GM18870 (cell line): ENCODE results near the gene DZANK1.
"Not testable (repeated sequence)": the region's sequence is repeated elsewhere in the genome, so short reads cannot be mapped to it uniquely, and the experiment has no call there.

ENCODE experiments used
- ATAC-seq: cut with Tn5 transposase; IDR thresholded peaks from one replicate; pipeline ENCODE4 v1.9.1; 2021; ENCODE audit warnings: moderate library complexity; ENCODE audit not compliant: unreplicated experiment

DZANK1 gene

GRCh38 chr20:18466894-18467730, at the start of gene DZANK1, which contains the start of gene POLR3F:
Gene DZANK1, minus strand, starts transcription at chr20:18467030. Its CDS starts 1,672 bp downstream, at chr20:18465358.
Gene POLR3F, plus strand, starts transcription at chr20:18467390. Its CDS starts 117 bp downstream, at chr20:18467507.
- peak; percentile 88 for ATAC-seq

DNA sequence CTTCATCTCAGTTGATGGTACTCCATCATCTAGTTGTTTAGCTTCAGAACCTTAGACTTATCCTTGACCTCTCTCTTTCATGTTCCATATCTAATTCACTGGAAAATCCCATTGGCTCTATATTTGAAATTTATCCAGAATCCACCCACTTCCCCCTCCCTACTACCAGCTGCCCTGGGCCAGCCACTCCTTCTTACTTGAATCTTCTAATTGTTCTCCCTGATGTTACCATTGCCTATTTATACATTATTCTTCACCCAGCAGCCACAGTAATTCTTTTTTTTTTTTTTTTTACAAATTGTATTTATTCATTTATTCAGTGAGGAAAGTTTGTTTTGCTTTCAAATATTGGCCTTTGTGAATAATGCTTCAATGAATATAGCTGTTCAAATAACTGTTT, 49.1 kb upstream of the DZANK1 start:
- no peak for ATAC-seq

DNA sequence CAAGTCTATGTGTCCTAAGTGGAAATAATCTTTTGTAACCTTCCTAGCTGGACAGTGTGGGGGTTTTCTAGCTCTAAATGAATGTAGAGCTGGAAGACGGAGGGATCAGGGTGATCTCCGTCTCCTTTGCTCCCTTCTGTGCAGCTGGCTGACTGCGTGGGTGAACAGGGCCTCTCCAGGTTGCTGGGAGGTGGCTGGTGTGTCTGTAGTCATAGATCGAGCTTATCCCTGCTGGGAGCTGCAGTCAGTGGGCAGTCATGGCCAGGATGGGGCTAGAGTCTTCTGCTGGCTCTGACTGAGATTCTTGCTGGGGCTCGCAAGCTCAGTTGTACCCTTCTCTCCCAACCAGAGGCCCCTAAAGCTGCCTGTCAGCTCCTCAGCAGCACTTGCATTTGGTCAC, 47.3 kb upstream of the DZANK1 start:
- no peak for ATAC-seq

DNA sequence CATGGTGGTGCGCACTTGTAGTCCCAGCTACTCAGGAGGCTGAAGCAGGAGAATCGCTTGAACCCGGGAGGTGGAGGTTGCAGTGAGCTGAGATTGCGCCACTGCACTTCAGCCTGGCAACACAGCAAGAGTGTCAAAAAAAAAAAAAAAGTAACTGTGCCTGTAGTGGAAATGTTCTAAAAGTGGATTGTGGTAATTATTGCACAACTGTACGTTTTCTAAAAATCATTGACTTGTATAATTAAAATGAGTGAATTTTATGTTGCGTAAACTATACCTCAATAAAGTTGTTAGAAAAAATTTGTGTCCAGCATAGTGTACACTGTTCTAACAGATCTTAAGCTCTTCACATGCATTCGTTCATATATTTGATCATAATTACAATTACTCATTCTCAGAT, 46.4 kb upstream of the DZANK1 start:
- no peak for ATAC-seq

DNA sequence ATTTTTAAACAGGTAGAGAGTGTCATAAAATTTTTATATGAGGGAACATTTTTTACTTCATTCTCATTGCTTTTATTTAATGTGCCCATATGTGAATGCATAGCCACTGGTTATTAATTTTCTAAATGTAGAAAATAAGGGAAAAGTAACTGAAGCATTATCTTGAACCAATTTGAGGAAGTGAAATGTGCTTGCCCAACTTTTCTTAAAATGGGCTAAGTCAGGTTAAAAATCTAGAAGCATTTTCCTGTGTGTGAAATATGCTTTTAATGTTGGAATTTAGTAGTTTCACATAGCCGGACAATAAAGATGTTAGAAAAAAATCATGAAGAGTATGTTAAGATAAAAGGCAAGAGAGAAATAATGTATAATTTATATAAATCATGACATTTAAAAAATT, 44.7 kb upstream of the DZANK1 start:
- no peak for ATAC-seq

GRCh38 chr20:18507218-18508191, 40.7 kb upstream of the DZANK1 start, which contains the start of gene SEC23B:
Gene SEC23B, plus strand, starts transcription at chr20:18507940. Its CDS starts 2,896 bp downstream, at chr20:18510836.
- peak; percentile 96 for ATAC-seq

GRCh38 chr20:18506744-18507143, 39.9 kb upstream of the DZANK1 start:
- ATAC-seq: no peak

- no peak for ATAC-seq
These were observed 37.7 kb upstream of the DZANK1 start for GRCh38 chr20:18504479-18505060.

DNA sequence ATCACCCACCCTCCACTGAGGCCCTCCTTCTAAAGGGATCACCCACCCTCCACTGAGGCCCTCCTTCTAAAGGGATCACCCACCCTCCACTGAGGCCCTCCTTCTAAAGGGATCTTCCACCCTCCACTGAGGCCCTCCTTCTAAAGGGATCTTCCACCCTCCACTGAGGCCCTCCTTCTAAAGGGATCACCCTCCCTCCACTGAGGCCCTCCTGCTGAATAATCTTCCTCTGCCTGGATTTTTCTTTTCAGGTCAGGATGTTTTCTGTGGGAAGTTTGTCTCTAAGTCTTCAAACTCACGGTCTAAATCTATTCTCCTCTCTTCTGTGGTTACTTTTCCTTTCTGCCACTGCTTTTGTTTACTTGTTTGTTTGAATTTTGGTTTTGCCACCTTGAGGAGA, 34.8 kb upstream of the DZANK1 start:
- ATAC-seq: not testable (repeated sequence)

- ATAC-seq: no peak
These were observed 30.8 kb upstream of the DZANK1 start for GRCh38 chr20:18497603-18498002.

DNA sequence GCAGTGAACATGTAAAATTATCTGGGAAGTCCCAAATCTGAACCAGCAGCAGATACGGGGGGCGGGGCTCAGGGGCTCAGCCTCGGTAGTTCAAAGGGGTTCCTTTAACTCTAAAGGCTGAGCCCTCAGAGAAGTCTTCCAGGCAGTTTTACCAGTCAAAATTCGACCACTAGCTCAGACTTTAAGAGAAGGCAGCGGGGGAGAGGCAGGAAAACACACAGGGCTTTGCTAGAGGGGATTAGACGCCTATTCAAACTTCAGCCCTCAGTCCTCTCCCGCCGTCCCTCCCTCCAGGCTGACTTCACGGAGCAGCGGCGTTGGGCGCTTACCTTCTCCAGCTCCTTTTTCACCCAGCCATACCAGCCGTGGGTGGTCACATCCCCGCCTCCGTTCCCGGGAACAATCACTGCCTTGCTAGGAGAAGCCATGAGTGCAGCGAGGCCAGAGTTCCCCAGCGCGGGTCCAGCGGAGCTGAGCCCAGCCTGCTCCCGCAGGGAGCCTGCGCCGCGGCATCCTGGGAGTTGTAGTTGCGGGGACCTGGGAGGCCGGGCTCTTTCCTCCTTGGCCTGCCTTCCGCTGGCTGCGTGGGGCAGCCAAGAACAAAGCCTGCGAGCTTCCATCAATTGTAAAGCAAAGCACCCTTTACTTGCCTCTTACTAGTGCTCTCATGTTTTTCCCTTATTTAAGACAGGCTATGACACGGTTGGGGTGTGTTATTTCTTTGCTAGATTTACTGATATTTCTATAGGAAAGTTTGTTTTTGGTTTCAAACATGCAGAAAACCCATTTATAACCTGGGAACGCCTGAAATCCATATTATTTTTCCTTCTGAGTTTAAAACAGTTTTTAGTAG, 30.1 kb upstream of the DZANK1 start, which contains the start of gene RBBP9:
TSS of gene RBBP9 (minus strand) at position 486 of the 853 bp plus-strand sequence. CDS start at position 428, 58 bp downstream.
- ATAC-seq: peak; percentile 87

DNA sequence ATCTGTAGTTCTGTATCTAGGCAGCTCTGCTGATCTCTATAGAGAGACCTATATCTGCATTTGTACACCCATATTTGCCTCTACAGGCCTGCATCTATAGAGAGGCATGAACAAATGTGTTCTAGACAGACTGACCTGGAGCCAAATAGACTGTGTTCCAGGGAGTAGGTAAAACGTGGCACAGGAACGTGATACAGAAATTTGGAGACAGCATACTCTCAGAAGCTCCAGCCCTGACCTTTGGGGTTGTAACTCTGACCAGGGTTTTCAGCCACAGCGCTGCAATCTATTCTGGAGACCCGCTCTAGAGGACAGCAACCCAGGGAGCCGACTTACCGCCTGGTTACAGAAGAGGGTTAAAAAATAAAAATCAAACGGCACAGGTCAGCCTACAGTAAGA, 29.2 kb upstream of the DZANK1 start:
- ATAC-seq: no peak

DNA sequence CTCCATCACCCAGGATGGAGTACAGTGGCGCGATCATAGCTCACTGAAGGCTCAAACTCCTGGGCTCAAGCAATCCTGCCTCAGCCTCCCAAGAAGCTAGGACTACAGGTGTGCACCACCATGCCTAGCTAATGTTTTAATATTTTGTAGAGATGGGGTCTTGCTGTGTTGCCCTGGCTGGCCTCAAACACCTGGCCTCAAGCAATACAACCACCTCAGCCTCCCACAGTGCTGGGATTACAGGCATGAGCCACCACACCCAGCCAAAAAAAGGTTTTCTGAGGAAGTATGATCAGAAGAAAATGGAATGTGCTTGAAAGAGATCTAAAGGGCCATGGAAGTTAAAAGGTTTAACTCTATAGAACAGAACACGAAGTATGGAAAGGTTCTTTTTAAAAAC, 21.5 kb upstream of the DZANK1 start:
- no peak for ATAC-seq

DNA sequence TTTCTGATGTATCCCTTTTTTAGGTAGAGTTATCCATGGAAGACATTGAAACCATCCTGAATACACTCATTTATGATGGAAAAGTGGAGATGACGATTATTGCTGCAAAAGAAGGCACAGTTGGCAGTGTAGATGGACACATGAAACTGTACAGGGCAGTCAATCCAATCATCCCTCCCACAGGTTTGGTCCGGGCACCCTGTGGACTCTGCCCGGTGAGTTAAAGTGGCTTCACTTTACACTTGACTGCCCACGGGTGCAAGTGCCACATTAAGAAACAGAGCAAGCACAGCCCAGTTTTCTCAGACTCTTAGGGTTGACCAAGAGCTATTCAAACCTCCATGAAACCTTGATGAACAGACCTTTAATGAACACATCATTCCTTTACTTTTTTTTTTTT, 14.8 kb upstream of the DZANK1 start:
- no peak for ATAC-seq

GRCh38 chr20:18477821-18478220, 11.0 kb upstream of the DZANK1 start:
- ATAC-seq: no peak

GRCh38 chr20:18477218-18477617, 10.4 kb upstream of the DZANK1 start:
- no peak for ATAC-seq

DNA sequence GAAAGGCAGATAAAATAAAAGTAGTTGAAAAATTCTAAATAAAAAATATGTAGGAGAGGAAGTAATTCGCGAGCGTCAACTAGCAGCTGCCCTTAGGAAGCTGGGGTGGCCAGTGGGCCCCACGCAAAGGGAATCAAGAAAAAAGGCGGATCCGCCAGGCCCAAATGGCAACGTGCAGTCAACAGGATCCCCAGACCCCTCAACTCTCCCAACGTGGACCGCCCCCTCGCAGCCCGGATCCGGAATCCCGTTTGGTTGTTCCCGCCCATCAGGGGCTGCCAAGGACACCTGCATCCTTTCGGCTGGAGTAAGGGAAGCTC, 296 bp downstream of the DZANK1 start:
- peak; percentile 23 for ATAC-seq

DNA sequence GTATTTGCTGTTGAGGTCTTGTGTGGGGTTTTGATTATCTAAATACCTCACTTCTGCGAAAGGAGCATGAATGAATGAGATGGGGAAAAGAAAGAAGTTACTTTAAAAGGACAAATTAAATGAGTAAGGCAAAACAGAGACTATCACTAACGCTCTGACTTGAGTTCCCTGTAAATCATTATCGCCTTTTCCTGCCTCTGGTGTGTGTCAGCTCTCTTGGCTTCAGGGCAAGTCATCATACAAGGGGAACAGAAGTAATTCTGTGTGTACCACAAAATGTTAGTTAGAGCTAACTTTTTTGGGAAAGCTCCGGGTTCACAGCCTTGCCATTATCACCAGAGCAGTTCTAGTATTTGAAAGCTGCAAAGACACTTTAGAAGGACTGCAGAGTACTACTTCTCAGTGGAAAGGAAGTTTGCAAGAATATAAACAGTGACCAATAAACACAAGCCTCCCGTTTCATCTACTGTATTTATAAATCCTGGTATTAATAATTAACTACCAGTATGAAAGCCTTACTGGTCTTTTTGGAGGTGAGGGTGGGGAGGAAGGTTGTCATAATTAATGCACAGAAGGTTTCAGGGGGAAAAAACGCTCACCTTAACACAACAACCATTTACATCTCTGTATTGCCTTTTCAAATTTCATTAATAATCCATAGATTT, 1.2 kb downstream of the DZANK1 start:
- no peak for ATAC-seq

- no peak for ATAC-seq
These were observed 10.2 kb downstream of the DZANK1 start for GRCh38 chr20:18456600-18456999.

- no peak for ATAC-seq
These were observed 22.9 kb downstream of the DZANK1 start for GRCh38 chr20:18443886-18444285.
